NCI-H69 (cell line): ENCODE measurements around the gene DGLUCY.
"Not testable (repeated sequence)": the region's sequence is repeated elsewhere in the genome, so short reads cannot be mapped to it uniquely, and the experiment has no call there.

ENCODE experiments used
- DNase-seq: peaks from one replicate; lab custom pipeline; 2025; lab: John Stamatoyannopoulos, UW

Gene DGLUCY

GRCh38 chr14:91257328-91258010, 143.6 kb downstream of the DGLUCY start:
- peak; percentile 84 for DNase-seq

DNA sequence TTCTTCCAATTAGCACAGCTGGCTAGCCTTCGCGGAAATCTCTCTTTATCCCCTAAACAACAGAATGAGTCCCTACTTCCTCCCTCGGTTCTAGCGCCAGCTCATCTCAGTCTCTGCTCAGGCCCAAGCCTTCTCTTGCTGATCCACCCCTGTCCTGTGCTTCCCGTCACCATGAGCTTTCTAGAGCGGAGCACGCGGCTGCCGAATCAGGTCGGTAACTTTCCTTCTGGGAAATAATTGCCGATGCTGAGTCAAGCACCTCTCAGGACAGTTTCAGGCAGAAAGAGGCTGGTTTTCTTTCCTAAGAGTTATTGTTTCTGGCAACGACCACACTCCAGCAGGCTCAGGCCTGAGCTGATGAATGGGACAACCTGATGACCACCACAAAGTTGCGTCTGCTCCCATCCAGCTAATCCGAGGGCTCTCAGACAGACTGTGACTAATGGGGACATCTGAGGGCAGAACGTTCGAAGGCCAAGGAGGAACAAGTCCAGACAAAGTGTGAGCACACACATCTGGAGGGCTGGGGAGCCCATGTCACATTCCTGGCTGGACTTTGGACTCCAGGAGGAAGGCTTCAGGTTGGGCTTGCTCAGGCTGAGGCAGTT, 144.2 kb downstream of the DGLUCY start:
- DNase-seq: no peak

DNA sequence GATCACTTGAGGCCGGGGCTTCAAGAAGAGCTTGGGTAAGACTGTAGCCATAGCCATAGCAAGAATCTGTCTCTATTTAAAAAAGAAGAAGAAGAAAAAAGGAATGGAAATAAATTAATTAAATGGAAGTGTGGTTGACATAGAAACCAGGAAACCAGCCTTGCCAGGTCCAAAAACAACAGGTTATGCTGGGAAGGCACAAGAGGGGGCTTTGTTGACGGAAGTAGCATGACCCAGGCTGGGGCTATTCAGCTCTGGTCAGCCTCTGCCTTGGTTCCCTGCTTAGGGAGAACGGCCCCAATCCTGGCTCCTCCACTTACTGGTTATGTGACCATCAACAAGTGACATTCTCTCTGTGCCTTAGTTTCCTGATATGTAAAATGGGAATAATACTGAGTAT, 145.0 kb downstream of the DGLUCY start:
- DNase-seq: no peak

DNA sequence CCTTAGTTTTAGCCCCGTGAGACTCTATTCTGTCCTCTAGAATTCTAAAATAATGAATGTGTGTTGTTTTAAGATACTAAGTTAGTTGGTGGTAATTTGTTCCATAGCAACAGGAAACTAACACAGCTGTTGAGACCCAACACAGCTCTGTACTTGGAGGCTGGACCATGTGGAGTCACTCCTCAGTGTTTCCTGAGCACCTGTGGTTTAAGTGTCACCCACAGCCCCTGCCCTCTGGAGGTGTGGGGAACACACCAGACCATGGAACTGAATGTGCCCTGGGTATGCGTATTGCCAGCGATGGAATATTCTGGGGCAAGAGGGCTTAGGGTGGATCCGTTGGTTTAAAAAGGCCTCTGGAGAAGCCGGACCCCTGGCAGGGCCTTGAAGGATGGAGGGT, 147.2 kb downstream of the DGLUCY start:
- no peak for DNase-seq

DNA sequence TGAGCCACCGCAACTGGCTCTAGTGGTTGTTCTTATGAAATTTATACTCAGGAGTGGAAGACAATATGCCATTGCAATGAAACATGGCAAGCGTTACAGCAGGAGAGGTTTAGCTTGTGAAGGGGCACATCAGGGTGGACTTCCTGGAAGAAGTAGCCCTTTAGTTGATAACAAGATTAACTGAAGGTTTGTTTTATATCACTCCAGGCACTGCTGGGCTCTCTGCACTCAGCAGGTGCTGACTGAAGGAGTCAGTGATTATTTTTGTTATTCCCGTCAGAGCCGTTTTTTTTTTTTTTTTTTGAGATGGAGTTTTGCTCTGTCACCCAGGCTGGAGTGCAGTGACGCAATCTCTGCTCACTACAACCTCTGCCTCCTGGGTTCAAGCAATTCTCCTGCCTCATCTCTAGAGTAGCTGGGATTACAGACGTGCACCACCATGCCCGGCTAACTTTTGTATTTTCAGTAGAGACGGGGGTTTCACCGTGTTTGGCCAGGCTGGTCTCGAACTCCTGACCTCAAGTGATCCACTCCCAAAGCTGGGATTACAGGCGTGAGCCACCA, 148.2 kb downstream of the DGLUCY start:
- no peak for DNase-seq

- no peak for DNase-seq
These were observed 149.5 kb downstream of the DGLUCY start for GRCh38 chr14:91263329-91263728.

DNA sequence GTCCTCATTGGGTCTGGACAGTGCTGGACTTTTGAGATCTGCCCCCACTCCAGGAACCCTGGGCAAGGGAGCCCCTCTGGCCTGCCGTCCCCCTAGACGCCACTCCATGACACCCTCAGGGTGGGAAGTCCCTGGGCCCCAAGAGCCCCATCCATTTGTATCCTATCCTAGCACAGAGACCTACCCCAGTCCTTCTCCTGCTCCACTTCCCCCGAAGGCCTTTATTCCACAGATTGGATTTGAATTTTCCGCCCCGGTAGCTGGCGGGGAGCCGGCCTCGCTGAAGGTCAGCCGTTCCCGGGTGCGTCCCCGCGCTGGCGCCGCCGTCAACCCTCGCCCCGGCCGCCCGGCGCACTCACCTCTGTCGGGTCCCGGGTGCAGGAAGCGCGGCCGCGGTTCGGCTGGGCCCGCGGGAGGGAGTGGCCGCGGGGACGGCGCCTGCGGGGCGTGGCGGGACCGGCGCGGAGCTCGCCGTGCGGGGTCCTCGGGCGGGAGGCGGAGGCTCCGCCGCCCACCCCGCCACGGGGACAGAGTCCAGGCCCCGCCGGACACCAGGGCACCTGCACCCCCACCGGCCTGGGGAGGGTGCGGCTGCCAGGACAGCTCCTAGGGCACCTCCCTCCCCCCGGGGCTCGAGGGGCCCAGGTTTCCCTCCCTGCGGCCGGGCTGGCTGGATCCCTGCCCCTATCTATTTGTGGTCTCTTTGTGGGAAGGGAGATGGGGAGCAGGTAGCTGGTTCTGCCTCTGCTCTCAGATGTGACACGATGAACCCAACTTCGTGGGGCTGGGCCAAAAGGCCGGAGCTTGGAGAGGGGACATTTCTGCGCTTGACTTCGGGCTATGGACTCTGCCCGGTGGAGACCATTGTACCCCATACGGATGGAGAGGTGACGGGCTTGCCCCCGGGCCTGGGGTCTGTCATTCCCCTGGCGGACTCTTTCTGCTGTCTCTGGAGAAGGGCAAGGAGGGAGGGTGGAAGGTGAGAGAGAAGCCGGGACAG, 150.6 kb downstream of the DGLUCY start:
- peak; percentile 41 for DNase-seq

GRCh38 chr14:91265404-91265803, 151.5 kb downstream of the DGLUCY start:
- no peak for DNase-seq

GRCh38 chr14:91266276-91266675, 152.4 kb downstream of the DGLUCY start:
- DNase-seq: not testable (repeated sequence)

DNA sequence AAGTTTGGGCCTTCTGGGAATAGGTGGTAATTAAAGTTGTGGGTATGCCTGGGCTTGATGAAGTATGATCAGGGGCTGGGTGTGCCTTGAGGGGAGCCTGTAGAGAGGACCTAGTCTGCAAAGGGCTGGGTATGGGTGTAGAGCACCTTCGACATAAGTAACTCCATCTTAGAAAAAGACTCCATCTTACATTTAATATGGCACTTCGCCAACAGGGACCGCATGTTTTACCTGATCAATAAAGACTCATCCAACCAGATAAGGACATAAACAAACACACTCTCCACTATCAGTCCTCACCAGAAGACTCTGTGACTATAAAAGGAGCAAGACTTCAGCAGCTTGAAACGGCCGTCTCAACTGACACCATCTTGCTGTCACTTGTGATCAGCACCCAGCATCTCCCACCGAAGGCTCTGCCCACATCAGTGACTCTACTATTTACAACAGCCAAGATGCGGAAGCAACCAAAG, 154.1 kb downstream of the DGLUCY start:
- DNase-seq: no peak

DNA sequence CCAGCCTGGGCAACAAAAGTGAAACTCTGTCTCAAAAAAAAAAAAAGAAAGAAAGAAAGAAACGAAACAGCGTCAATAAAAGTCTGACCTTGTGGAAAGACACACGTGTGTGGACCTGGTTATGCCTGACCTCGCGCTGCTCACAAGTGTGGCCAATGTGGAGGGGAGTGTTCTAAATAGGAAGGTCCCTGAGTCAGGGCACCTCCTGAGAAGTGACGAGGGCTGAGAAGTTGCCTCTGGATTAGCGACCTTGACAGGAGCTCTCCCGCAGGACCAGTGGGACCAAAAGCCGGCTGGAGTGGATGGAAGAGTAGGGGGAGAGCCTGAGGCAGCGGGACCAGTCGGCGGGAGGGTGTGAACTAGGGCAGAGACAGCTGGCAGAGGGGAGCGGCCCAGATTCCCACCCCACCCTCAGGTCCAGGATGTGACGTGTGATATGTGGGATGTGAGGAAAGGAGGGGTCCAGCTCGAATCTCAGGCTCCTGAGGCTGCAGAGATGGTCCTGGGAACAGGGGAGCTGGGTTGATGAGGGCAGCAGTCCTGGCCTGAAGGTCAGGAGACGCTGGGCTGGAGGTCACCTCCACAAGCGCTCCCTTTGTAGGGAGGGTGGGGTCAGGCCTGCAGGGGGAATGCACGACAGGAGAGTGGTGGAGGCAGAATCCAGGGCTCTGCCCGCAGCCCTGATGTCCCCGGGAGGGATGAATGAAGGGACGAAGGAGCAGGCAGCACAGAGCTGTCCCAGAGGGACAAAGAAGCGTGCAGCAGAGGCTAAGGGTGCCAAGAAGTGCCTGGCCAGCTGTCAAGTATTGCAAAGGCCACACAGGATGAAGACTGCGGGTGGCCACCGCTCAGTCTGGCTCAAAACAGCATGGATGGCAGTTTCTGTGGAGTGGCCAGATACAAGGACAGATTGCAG, 155.5 kb downstream of the DGLUCY start:
- peak; percentile 75 for DNase-seq

- peak; percentile 46 for DNase-seq
These were observed 156.3 kb downstream of the DGLUCY start for GRCh38 chr14:91270188-91270587.

DNA sequence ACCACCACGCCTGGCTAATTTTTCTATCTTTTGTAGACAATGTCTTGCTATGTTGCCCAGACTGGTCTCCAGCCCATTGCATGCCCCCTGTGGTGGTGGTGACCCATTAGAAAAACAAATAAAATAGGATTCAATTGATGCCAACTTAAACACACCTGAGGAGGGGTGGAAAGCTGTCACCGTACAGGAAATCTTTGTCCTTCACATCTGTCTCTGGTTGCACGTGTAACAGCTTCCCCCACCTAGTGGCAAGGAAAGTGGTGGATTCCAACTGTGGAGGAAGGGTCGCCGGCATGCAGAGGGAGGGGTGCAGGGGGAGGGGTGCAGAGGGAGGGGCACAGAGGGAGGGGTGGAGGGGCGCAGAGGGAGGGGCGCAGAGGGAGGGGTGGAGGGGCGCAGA, 156.7 kb downstream of the DGLUCY start:
- peak; percentile 92 for DNase-seq

- no peak for DNase-seq
These were observed 157.8 kb downstream of the DGLUCY start for GRCh38 chr14:91271639-91272038.

DNA sequence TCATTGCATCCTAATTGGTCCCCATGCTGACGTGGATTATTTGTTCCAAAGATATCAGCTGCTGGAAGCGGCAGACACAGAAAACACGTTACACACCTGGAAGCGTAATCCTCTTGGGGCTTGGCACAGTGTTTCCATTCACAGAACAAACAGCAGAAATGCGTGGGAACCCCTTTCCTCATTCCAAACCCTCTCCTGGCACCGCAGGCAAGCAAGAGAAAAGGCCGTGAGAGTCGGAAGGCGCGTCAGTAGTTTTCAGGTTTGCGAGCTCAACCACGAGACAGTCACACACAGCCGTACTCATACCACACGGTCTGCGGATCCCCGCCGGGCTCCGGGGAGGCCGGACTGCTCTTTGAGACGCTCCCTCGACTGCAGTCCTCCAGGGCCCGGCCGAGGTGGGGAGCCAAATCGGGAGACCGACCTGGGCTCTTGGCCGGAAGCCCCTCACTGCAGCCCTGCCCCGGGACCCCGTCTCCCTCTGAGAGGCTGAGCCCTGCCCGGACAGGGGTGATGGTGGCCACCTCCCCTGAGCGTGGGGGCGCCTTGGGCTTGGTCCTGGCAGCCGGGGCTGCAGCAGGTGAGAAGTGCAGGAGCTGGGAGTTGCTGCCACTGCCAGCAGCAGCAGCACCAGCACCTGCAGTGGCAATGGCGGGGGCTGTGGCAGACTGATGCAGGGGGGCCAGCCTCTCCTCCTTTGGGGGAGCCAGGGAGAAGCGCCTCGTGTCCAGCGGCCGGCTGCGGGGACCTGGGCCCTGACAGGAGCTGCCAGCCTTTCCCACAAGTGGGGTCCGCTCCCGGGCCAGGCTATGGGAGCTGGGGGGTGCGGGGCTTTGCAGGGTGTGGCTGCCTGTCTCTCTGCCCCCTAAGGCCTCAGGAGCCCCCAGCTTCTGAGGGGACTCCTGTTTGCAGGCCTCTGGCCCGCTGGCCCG, 158.7 kb downstream of the DGLUCY start:
- no peak for DNase-seq

DNA sequence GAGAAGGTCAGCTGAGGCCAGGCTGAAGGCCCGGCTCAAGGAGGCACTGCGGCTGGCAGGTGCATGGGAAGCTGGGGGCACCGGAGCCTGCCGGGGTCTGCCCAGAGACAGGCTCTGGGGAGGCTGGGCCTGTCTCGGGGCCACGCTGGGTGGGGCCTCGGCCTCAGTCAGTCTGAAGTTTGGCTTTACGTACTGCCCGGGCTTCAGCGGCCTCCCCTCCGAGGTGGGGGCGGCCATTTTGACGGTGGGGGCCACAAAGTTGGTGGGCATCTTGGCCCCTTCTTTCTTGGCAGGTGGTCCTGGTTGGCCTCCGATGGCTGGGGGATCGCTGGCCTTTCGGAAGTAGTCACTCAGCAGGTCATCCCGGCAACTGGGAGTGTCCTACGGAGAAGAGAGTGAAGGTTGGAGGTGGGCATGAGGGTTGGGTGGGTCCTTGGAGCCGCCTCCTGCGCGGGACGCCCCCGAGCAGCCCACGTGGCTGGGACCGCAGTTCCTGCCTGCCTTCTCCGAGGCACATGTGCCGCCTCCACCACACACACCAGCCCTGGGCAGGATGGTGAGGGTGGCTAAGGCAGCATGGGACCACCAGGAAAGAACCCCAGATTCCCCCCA, 159.5 kb downstream of the DGLUCY start:
- no peak for DNase-seq

- no peak for DNase-seq
These were observed 160.0 kb downstream of the DGLUCY start for GRCh38 chr14:91273885-91274273.

- no peak for DNase-seq
These were observed 160.9 kb downstream of the DGLUCY start for GRCh38 chr14:91274796-91275195.
